ENCODE data around the gene RASSF4.

Gene RASSF4, protein sequence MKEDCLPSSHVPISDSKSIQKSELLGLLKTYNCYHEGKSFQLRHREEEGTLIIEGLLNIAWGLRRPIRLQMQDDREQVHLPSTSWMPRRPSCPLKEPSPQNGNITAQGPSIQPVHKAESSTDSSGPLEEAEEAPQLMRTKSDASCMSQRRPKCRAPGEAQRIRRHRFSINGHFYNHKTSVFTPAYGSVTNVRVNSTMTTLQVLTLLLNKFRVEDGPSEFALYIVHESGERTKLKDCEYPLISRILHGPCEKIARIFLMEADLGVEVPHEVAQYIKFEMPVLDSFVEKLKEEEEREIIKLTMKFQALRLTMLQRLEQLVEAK

DNA sequence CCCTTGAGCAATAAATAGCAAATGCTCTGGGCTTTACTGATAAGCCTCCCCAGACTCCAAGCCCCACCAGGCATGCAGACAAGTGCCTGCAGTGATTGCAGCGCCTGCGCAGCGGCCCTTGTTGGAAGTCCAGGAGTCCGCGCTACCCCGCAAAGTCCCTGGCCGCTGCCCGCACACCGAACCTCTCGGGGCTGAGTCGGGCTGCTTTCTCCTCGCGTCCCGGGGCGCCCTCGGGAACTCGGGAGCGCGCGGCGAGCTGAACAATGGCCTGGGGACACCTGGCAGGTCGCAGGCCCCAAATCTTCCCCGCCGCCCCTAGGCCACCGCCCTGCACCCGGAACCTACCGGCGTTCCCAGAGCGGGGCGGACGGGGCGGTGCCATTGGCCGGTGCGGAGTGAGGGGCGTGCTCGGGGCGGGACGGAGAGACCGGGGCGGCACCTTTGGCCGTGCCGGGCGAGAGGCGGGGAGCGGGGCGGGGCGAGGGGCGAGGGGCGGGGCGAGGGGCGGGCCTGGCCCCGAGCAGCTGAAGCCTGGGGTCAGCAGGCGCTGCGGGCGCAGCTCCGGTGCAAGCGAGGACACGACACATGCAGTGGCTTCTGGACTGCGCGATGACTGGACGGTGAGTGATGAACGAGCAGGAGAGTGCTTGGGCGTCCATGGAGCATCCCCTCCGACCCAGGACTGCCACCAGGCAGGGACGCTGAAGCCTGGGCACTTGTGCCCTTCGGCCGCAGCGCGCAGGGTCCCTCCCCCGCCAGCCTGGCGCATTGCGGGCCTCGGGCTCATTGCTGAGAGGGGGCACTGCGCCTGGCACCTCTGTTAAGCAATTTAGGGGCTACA lies at the start of gene RASSF4:
Gene RASSF4 (plus strand): TSS at position 556 of the 841 bp plus-strand sequence. CDS start 10,401 bp downstream, outside the sequence.
- Histone ChIP-seq H3K4me1 (ENCODE audit: insufficient read depth, low read length) (peaks cover 25% of the 10 kb centered on the region), H3K36me3 (ENCODE audit: insufficient read depth, low read depth, low read length) (no peaks in the 10 kb centered on the region), H3K27ac (ENCODE audit: low read length) (peak within 1 kb of the TSS; percentile 48), H3K9me3 (ENCODE audit: insufficient read depth, low read depth, low read length) (no peaks in the 10 kb centered on the region), H3K27me3 (ENCODE audit: insufficient read depth, low read length) (peaks cover 20% of the 10 kb centered on the region), H3K9ac (ENCODE audit: low read depth, low read length) (peak within 1 kb of the TSS; percentile 92), H3K4me3 (ENCODE audit: low read length) (peak within 1 kb of the TSS; percentile 97)

DNA sequence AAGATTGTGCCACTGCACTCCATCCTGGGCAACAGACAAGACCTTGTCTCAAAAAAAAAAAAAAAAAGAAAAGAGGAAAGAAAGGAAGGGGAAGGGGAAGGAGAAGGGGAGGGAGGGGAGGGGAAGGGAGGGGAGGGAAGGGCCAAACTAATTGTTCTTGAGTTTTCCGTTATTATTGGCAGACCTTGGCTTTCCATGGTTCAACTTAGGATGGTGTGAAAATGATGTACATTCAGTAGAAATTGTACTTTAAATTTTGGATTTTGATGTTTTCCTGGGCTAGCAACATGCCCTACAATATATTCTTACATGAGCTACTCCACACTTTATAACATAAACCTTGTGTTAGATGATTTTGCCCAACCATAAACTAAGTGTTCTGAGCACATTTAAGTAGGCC lies 49.7 kb upstream of the RASSF4 start:
- H3K27ac ChIP-seq (ENCODE audit: low read length), result no peak overlapping the region
- H3K27me3 ChIP-seq (ENCODE audit: insufficient read depth, low read length), result 0 out of 2 replicates have a peak, but pooled peaks cover 4% of the 10 kb centered on the region
- H3K4me3 ChIP-seq (ENCODE audit: low read length), result no peak overlapping the region
- H3K36me3 ChIP-seq (ENCODE audit: insufficient read depth, low read depth, low read length), result no peaks in the 10 kb centered on the region
- H3K9ac ChIP-seq (ENCODE audit: low read depth, low read length), result no peak overlapping the region
- H3K4me1 ChIP-seq (ENCODE audit: insufficient read depth, low read length), result peaks cover 6% of the 10 kb centered on the region; the same call in 1 of the 2 replicates
- H3K9me3 ChIP-seq (ENCODE audit: insufficient read depth, low read depth, low read length), result no peaks in the 10 kb centered on the region

DNA sequence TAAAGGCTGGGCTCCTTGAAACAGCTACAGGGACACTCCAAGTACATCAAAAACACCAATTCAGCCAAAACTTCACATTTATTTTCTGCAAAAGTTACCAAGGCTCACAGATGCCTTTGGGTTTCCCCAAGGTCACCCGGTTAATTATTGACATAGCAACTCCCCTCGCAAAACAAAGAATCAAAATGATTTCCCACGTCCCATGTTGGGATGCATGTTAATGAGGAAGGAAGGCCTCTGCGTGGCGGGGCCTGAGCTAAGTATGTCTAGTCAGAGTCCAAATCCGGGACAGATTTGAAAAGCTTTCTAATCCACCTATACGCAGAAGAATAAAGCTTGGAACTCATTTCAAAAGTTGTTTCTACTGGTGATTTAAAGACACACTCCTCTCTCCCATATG lies 49.0 kb upstream of the RASSF4 start:
- Histone ChIP-seq H3K4me3 (ENCODE audit: low read length) (no peak overlapping the region), H3K9ac (ENCODE audit: low read depth, low read length) (no peak overlapping the region), H3K27ac (ENCODE audit: low read length) (no peak overlapping the region), H3K9me3 (ENCODE audit: insufficient read depth, low read depth, low read length) (no peaks in the 10 kb centered on the region), H3K36me3 (ENCODE audit: insufficient read depth, low read depth, low read length) (no peaks in the 10 kb centered on the region), H3K4me1 (ENCODE audit: insufficient read depth, low read length) (peaks cover 6% of the 10 kb centered on the region; the same call in 1 of the 2 replicates), H3K27me3 (ENCODE audit: insufficient read depth, low read length) (0 out of 2 replicates have a peak, but pooled peaks cover 4% of the 10 kb centered on the region)

DNA sequence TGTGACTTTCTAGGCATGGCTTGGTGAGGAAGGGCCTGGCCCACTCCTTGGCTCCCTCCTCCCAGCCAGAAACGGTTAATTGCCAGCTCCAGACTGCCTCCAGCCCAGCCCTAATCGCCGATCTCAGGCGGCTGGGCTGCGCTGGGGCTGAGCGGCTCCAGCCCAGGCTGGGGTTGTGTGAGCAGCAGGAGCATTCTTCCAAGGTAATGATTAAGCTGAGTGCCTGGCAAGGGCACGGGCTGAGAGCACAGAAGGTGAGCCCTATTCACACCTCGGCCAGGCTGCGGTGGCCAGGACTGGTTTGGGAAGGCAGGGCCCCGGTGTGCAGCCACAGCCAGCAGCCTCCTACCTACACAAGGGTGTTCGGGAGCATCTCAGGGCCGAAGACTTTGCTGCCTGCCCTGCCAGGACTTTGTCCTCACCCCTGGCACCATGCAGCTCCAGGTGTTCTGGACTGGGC lies 48.5 kb upstream of the RASSF4 start, which contains the start of gene TMEM72:
Gene TMEM72 (plus strand): TSS at position 257 of the 460 bp plus-strand sequence. CDS start 176 bp downstream, at position 433.
- Histone ChIP-seq H3K9me3 (ENCODE audit: insufficient read depth, low read depth, low read length) (no peaks in the 10 kb centered on the region), H3K36me3 (ENCODE audit: insufficient read depth, low read depth, low read length) (no peaks in the 10 kb centered on the region), H3K9ac (ENCODE audit: low read depth, low read length) (no peak within 1 kb of the TSS), H3K27me3 (ENCODE audit: insufficient read depth, low read length) (0 out of 2 replicates have a peak, but pooled peaks cover 4% of the 10 kb centered on the region), H3K4me3 (ENCODE audit: low read length) (no peak within 1 kb of the TSS), H3K4me1 (ENCODE audit: insufficient read depth, low read length) (peaks cover 6% of the 10 kb centered on the region; the same call in 1 of the 2 replicates), H3K27ac (ENCODE audit: low read length) (no peak within 1 kb of the TSS)

DNA sequence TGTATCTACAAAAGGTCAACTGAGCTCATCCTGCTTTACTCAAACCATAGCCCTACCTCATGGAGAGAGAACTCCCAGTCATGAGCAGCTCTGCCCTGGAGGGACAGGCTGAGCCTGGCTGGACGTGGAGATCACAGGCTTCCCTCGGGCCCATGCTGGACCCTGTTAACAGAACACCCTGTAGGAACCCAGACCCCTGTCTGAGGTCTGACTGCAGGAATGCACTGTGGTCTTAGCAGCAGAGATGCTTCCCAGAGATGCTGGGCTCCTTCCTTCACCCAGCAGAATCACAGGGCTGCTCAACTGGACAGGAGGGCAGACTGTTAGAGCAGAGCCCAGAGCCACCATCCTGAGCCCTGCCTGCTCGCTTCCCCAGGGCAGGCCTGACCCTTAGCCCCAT lies 47.7 kb upstream of the RASSF4 start:
- no peaks in the 10 kb centered on the region for H3K9me3 ChIP-seq (ENCODE audit: insufficient read depth, low read depth, low read length)
- H3K27ac ChIP-seq (ENCODE audit: low read length), result no peak overlapping the region
- H3K4me3 ChIP-seq (ENCODE audit: low read length), result no peak overlapping the region
- no peaks in the 10 kb centered on the region for H3K36me3 ChIP-seq (ENCODE audit: insufficient read depth, low read depth, low read length)
- no peak overlapping the region for H3K9ac ChIP-seq (ENCODE audit: low read depth, low read length)
- 0 out of 2 replicates have a peak, but pooled peaks cover 4% of the 10 kb centered on the region for H3K27me3 ChIP-seq (ENCODE audit: insufficient read depth, low read length)
- peaks cover 6% of the 10 kb centered on the region; the same call in 1 of the 2 replicates for H3K4me1 ChIP-seq (ENCODE audit: insufficient read depth, low read length)

DNA sequence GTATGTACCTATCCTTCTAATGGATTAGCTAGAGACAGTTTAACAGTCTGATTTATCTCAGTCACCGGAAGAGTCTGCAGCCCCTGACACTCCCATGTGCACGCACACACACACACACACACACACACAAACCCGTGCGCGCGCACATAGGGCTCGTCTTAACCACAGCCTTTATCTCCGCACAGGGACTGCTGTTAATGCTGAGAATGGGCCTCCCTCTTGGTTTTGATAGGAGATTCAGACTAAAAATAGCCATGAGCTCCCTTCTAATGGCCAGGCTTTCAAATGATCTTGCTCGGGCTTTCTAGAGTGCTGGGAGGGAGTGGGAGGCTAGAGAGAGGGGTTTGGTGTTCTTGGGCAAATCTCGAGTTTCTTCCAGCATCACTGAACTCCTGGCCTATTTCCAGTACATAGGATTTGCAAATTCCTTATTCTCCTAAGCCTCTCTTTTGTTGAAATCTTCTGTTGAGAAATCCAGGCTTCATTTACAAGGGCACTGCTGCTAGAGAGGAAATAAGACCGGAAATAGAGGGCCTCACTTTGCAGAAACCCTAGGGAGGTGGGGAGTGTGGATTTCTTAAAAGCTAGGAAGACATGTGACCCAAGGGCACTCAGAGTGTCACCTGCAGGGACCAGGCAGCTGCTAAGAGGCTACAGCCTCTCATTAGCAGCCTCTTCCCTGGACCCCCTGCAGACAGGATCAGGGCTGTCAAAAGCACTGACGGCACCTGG lies 46.1 kb upstream of the RASSF4 start:
- Histone ChIP-seq H3K27ac (ENCODE audit: low read length) (no peak overlapping the region), H3K9ac (ENCODE audit: low read depth, low read length) (no peak overlapping the region), H3K4me1 (ENCODE audit: insufficient read depth, low read length) (no peaks in the 10 kb centered on the region), H3K9me3 (ENCODE audit: insufficient read depth, low read depth, low read length) (no peaks in the 10 kb centered on the region), H3K27me3 (ENCODE audit: insufficient read depth, low read length) (0 out of 2 replicates have a peak, but pooled peaks cover 4% of the 10 kb centered on the region), H3K4me3 (ENCODE audit: low read length) (no peak overlapping the region), H3K36me3 (ENCODE audit: insufficient read depth, low read depth, low read length) (no peaks in the 10 kb centered on the region)

DNA sequence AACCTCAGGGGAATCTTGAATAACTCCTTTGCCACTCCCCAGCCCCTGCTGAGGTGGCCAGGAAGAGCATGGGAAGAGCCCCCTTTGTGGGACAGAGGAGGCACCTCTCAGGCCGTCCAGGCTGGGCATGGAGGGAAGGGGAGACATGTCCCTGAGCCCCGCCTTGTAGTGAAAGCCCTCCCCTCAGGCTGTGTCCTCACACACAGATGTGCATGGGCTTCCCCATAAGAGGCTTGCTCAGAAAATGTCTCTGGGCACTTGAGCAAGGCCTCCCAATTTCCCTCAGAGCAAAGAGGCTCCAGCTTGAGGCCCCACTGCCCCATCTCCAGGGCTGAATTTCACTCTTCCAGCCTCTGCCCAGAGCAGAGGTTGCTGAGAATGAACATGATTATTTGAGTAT lies 44.7 kb upstream of the RASSF4 start:
- no peaks in the 10 kb centered on the region for H3K9me3 ChIP-seq (ENCODE audit: insufficient read depth, low read depth, low read length)
- no peak overlapping the region for H3K9ac ChIP-seq (ENCODE audit: low read depth, low read length)
- no peaks in the 10 kb centered on the region for H3K4me1 ChIP-seq (ENCODE audit: insufficient read depth, low read length)
- no peak overlapping the region for H3K27ac ChIP-seq (ENCODE audit: low read length)
- H3K36me3 ChIP-seq (ENCODE audit: insufficient read depth, low read depth, low read length), result no peaks in the 10 kb centered on the region
- H3K27me3 ChIP-seq (ENCODE audit: insufficient read depth, low read length), result 0 out of 2 replicates have a peak, but pooled peaks cover 4% of the 10 kb centered on the region
- H3K4me3 ChIP-seq (ENCODE audit: low read length), result no peak overlapping the region

DNA sequence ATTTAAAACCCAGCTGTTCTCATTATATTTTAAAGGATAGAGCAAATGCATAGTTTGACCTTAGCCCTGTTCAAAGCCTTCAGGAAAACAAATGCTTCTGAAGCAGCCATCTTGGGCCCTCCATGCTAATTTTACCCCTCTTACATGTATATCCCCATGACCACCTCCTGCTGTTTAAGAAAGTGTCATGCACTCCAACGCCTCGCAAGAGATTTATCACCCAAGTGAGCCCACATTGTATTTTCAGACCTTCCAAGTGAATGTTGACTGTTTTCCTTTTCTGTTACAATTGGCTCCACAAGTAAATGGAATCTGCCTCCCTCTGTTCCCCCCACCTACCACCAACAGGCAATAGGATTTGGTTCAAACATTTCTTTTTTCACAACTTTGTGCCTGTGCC lies 43.2 kb upstream of the RASSF4 start:
- H3K27ac ChIP-seq (ENCODE audit: low read length), result no peak overlapping the region
- 0 out of 2 replicates have a peak, but pooled peaks cover 2% of the 10 kb centered on the region for H3K27me3 ChIP-seq (ENCODE audit: insufficient read depth, low read length)
- H3K36me3 ChIP-seq (ENCODE audit: insufficient read depth, low read depth, low read length), result no peaks in the 10 kb centered on the region

DNA sequence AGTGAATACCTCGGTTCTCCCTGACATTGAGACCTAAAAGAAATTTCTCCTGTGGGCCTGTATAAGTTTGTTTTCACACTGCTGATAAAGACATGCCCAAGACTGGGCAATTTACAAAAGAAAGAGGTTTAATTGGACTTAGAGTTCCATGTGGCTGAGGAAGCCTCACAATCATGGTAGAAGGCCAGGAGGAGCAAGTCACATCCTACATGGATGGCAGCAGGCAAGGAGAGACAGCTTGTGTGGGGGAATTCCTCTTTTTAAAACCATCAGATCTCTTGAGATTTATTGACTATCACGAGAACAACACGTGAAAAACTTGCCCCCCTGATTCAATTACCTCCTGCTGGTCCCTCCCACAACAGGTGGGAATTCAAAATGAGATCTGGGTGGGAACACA lies 41.8 kb upstream of the RASSF4 start:
- no peak overlapping the region for H3K9ac ChIP-seq (ENCODE audit: low read depth, low read length)
- H3K4me1 ChIP-seq (ENCODE audit: insufficient read depth, low read length), result no peaks in the 10 kb centered on the region
- no peaks in the 10 kb centered on the region for H3K36me3 ChIP-seq (ENCODE audit: insufficient read depth, low read depth, low read length)
- H3K27ac ChIP-seq (ENCODE audit: low read length), result no peak overlapping the region
- H3K27me3 ChIP-seq (ENCODE audit: insufficient read depth, low read length), result no peaks in the 10 kb centered on the region
- no peaks in the 10 kb centered on the region for H3K9me3 ChIP-seq (ENCODE audit: insufficient read depth, low read depth, low read length)
- no peak overlapping the region for H3K4me3 ChIP-seq (ENCODE audit: low read length)

More for the DNA sequence above, 43.2 kb upstream of the RASSF4 start:
- Histone ChIP-seq H3K4me1 (ENCODE audit: insufficient read depth, low read length) (no peaks in the 10 kb centered on the region), H3K4me3 (ENCODE audit: low read length) (no peak overlapping the region), H3K9me3 (ENCODE audit: insufficient read depth, low read depth, low read length) (no peaks in the 10 kb centered on the region), H3K9ac (ENCODE audit: low read depth, low read length) (no peak overlapping the region)

DNA sequence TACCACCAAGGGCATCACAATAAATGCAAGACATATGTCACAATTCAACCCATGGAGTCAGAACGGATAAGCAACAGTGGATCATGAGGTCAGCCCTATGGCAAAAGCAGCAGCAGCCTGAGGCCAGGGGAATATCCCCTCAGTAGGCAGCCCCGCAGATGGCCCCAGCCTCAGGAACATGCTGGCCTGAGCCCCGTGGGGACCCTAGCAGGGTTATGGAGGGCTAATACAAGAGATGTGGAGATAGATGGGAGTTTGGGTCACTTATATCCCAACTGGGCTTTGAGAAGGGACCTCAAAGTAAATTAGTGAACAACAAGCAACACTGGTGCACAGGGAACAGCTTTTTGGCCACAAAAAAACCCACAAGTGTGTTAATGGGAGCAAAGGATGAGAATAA lies 39.4 kb upstream of the RASSF4 start:
- no peak overlapping the region for H3K9ac ChIP-seq (ENCODE audit: low read depth, low read length)
- no peaks in the 10 kb centered on the region for H3K4me1 ChIP-seq (ENCODE audit: insufficient read depth, low read length)
- no peaks in the 10 kb centered on the region for H3K36me3 ChIP-seq (ENCODE audit: insufficient read depth, low read depth, low read length)
- H3K27ac ChIP-seq (ENCODE audit: low read length), result no peak overlapping the region
- no peaks in the 10 kb centered on the region for H3K9me3 ChIP-seq (ENCODE audit: insufficient read depth, low read depth, low read length)
- H3K27me3 ChIP-seq (ENCODE audit: insufficient read depth, low read length), result no peaks in the 10 kb centered on the region
- no peak overlapping the region for H3K4me3 ChIP-seq (ENCODE audit: low read length)

DNA sequence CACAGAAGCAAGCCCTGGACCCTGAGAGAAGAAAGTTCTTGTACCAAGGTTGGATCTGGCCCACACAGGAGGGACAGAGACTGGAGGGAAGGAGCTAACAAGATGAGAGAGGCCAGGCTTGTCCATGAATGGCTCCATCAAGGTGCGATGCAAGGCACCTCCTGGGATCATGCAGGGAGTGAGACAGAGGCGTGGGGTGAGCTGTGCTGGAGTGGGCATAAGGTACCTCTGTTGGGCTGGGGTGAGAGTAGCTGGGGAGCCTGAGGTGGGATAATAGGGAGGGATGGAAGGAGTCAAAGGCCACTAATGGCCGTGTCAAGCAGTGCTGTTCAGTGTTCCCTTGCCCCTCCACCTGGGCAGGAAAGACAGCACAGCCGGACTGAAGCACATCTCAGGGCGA lies 38.5 kb upstream of the RASSF4 start:
- Histone ChIP-seq H3K4me1 (ENCODE audit: insufficient read depth, low read length) (no peaks in the 10 kb centered on the region), H3K27ac (ENCODE audit: low read length) (no peak overlapping the region), H3K27me3 (ENCODE audit: insufficient read depth, low read length) (no peaks in the 10 kb centered on the region), H3K9ac (ENCODE audit: low read depth, low read length) (no peak overlapping the region), H3K36me3 (ENCODE audit: insufficient read depth, low read depth, low read length) (no peaks in the 10 kb centered on the region), H3K9me3 (ENCODE audit: insufficient read depth, low read depth, low read length) (no peaks in the 10 kb centered on the region), H3K4me3 (ENCODE audit: low read length) (no peak overlapping the region)
